SIG-M5 (cell line): Measurements from ENCODE around the gene RPL10.

Experiments
- DNase-seq: peaks from one replicate; lab custom pipeline; 2025; lab: John Stamatoyannopoulos, UW

The RPL10 gene

GRCh38 chrX:154449618-154450017, 51.4 kb downstream of the RPL10 start:
- DNase-seq = no peak

GRCh38 chrX:154450312-154450711, 52.1 kb downstream of the RPL10 start:
- no peak for DNase-seq
